ENCODE measurements around the gene NIT2. TPM values are rescaled to one million over a fixed set of nuclear protein-coding genes. Genes with fewer than 3 reads are reported as not detected.

NIT2 gene
- polyA plus RNA-seq, 3 donors, result 15.1 to 30.5 (median 24.6) TPM

GRCh38 chr3:100368441-100368840 lies 33.9 kb downstream of the NIT2 start:
- intact Hi-C loops (cut with micrococcal nuclease), result no loop called here
- H3K79me2 ChIP-seq (ENCODE audit: insufficient read depth, low read length), result no peaks in the 10 kb centered on the region
- Mint-ChIP-seq H3K27me3 (ENCODE audit: low read depth in 3 of 3) (no peaks in the 10 kb centered on the region), H3K4me1 (no peaks in the 10 kb centered on the region), H3K36me3 (peaks cover 72 to 83% of the 10 kb centered on the region in 2 donors), H3K9me3 (no peaks in the 10 kb centered on the region), H3K4me3 (no peak overlapping the region), H3K27ac (peak overlapping the region in 1 of 7 donors; percentile 20)
- no peaks in the 10 kb centered on the region for H3K4me1 ChIP-seq (ENCODE audit: control insufficient read depth in 1 of 2, insufficient read depth in 2 of 2, low read length in 2 of 2)
- H3K9me3 ChIP-seq (replicated peaks in 1 of 2; ENCODE audit: control insufficient read depth in 1 of 2, insufficient read depth in 1 of 2, low read length in 2 of 2), result no peaks in the 10 kb centered on the region
- no peak overlapping the region for H3K4me3 ChIP-seq (replicated peaks in 1 of 3; ENCODE audit: low read depth in 2 of 3, low read length in 3 of 3)
- H3K9ac ChIP-seq (ENCODE audit: insufficient read depth, low read length, poor library complexity, severe bottlenecking), result no peak overlapping the region
- DNase-seq, result no peak
- no peak overlapping the region for H2AFZ ChIP-seq (ENCODE audit: insufficient read depth, low read depth, low read length, poor library complexity, severe bottlenecking)
- H4K20me1 ChIP-seq (ENCODE audit: insufficient read depth, low read length), result no peaks in the 10 kb centered on the region
- H3K36me3 ChIP-seq (replicated peaks in 1 of 2; ENCODE audit: control insufficient read depth in 1 of 2, insufficient read depth in 2 of 2, low read length in 2 of 2), result peaks cover 83 to 99% of the 10 kb centered on the region in 2 donors
- no peak overlapping the region for H3K4me2 ChIP-seq (replicated peaks; ENCODE audit: extremely low read depth, low read length, poor library complexity, severe bottlenecking)
- 100% methylated on average over 5 of the region's 8 CpGs for WGBS (ENCODE audit: insufficient coverage)
- no peak overlapping the region for H3K27ac ChIP-seq (ENCODE audit: low read depth in 1 of 2, low read length in 2 of 2)
- H3K27me3 ChIP-seq (ENCODE audit: control insufficient read depth in 2 of 2, insufficient read depth in 2 of 2, low read length in 2 of 2), result no peaks in the 10 kb centered on the region
- no peak for TF ChIP-seq CTCF (IDR thresholded peaks at IDR 0.05)

GRCh38 chr3:100370756-100371155 lies 36.2 kb downstream of the NIT2 start:
- H3K9me3 Mint-ChIP-seq, result no peaks in the 10 kb centered on the region
- no peak for DNase-seq
- no peaks in the 10 kb centered on the region for H3K4me1 Mint-ChIP-seq
- Histone ChIP-seq H3K79me2 (ENCODE audit: insufficient read depth, low read length) (no peaks in the 10 kb centered on the region), H4K20me1 (ENCODE audit: insufficient read depth, low read length) (no peaks in the 10 kb centered on the region), H3K4me1 (ENCODE audit: control insufficient read depth in 1 of 2, insufficient read depth in 2 of 2, low read length in 2 of 2) (no peaks in the 10 kb centered on the region), H3K36me3 (replicated peaks in 1 of 2; ENCODE audit: control insufficient read depth in 1 of 2, insufficient read depth in 2 of 2, low read length in 2 of 2) (peaks cover 72 to 97% of the 10 kb centered on the region in 2 donors), H3K27me3 (ENCODE audit: control insufficient read depth in 2 of 2, insufficient read depth in 2 of 2, low read length in 2 of 2) (no peaks in the 10 kb centered on the region), H2AFZ (ENCODE audit: insufficient read depth, low read depth, low read length, poor library complexity, severe bottlenecking) (no peak overlapping the region), H3K4me2 (replicated peaks; ENCODE audit: extremely low read depth, low read length, poor library complexity, severe bottlenecking) (no peak overlapping the region), H3K4me3 (replicated peaks in 1 of 3; ENCODE audit: low read depth in 2 of 3, low read length in 3 of 3) (no peak overlapping the region), H3K27ac (ENCODE audit: low read depth in 1 of 2, low read length in 2 of 2) (no peak overlapping the region), H3K9me3 (replicated peaks in 1 of 2; ENCODE audit: control insufficient read depth in 1 of 2, insufficient read depth in 1 of 2, low read length in 2 of 2) (no peaks in the 10 kb centered on the region), H3K9ac (ENCODE audit: insufficient read depth, low read length, poor library complexity, severe bottlenecking) (no peak overlapping the region)
- peaks cover 65 to 69% of the 10 kb centered on the region in 2 donors for H3K36me3 Mint-ChIP-seq
- no peaks in the 10 kb centered on the region for H3K27me3 Mint-ChIP-seq (ENCODE audit: low read depth in 3 of 3)
- H3K27ac Mint-ChIP-seq, result no peak overlapping the region
- TF ChIP-seq CTCF (IDR thresholded peaks at IDR 0.05), result no peak
- H3K4me3 Mint-ChIP-seq, result no peak overlapping the region
- no CpG with 5 or more reads among the region's 1 CpG for WGBS (ENCODE audit: insufficient coverage)
- intact Hi-C loops (cut with micrococcal nuclease), result no loop called here
